Activated effector memory CD4-positive, alpha-beta T cell treated with Interleukin-2 at 50 U/mL for 16 hours (primary cell): ENCODE results near the gene CIAO3.
"Not testable (repeated sequence)": the region's sequence is repeated elsewhere in the genome, so short reads cannot be mapped to it uniquely, and the experiment has no call there.

ENCODE experiments used
- DNase-seq: peaks from one replicate; pipeline ENCODE4 v3.0.0-alpha.2; 2020

Gene CIAO3

GRCh38 chr16:708019-708418 lies 32.8 kb downstream of the CIAO3 start:
- DNase-seq, result no peak

GRCh38 chr16:707062-707538 lies 33.7 kb downstream of the CIAO3 start:
- no peak for DNase-seq

GRCh38 chr16:706189-707061 lies 34.4 kb downstream of the CIAO3 start:
- DNase-seq, result no peak

GRCh38 chr16:705431-706188 lies 35.2 kb downstream of the CIAO3 start, which contains the start of gene FBXL16:
TSS of gene FBXL16 (minus strand) at chr16:705801. CDS start at chr16:697405, 8,396 bp downstream.
- DNase-seq, result no peak

GRCh38 chr16:704552-705380 lies 36.0 kb downstream of the CIAO3 start:
- DNase-seq, result no peak

- DNase-seq, result no peak
Measured at GRCh38 chr16:704047-704446, 36.8 kb downstream of the CIAO3 start.

- DNase-seq, result no peak
Measured at GRCh38 chr16:703406-703805, 37.4 kb downstream of the CIAO3 start.

GRCh38 chr16:702341-702740 lies 38.5 kb downstream of the CIAO3 start:
- DNase-seq, result no peak

- DNase-seq, result peak; percentile 40
Measured at GRCh38 chr16:700684-701584, 39.9 kb downstream of the CIAO3 start.

- no peak for DNase-seq
Measured at GRCh38 chr16:698911-699671, 41.7 kb downstream of the CIAO3 start.

GRCh38 chr16:695355-696089 lies 45.3 kb downstream of the CIAO3 start:
- peak; percentile 73 for DNase-seq

- no peak for DNase-seq
Measured at GRCh38 chr16:694863-695354, 45.9 kb downstream of the CIAO3 start.

GRCh38 chr16:694187-694862 lies 46.5 kb downstream of the CIAO3 start:
- no peak for DNase-seq

GRCh38 chr16:693766-694165 lies 47.0 kb downstream of the CIAO3 start:
- no peak for DNase-seq

GRCh38 chr16:693364-693763 lies 47.4 kb downstream of the CIAO3 start:
- DNase-seq, result no peak

GRCh38 chr16:692356-693108 lies 48.3 kb downstream of the CIAO3 start:
- no peak for DNase-seq

- DNase-seq, result not testable (repeated sequence)
Measured at GRCh38 chr16:691242-691641, 49.6 kb downstream of the CIAO3 start.

- no peak for DNase-seq
Measured at GRCh38 chr16:689175-689897, 51.5 kb downstream of the CIAO3 start.
